OCI-LY7 (cell line): ENCODE results near the gene ACOT12. TPM values are rescaled to one million over a fixed set of nuclear protein-coding genes. Genes with fewer than 3 reads are reported as not detected.
"Not testable (repeated sequence)": the region's sequence is repeated elsewhere in the genome, so short reads cannot be mapped to it uniquely, and the experiment has no call there.

ENCODE experiments used
- BruUV-seq: library from RNA; stranded (reverse); fragments of 400-500 nt; replicated peaks from 2 replicates; lab custom pipeline; 2021; lab: Mats Ljungman, UMichigan
- CTCF ChIA-PET: fragments of 300-600 bp; sonication (Branson Sonifier 250); formaldehyde crosslinking; loops from one replicate; lab custom pipeline; 2022; ENCODE audit warnings: antibody characterized with exemption; ENCODE audit not compliant: unreplicated experiment; lab: Charles Lee
- POLR2A ChIA-PET: fragments of 300-600 bp; sonication (Branson Sonifier 250); formaldehyde crosslinking; loops from one replicate; lab custom pipeline; 2022; ENCODE audit warnings: antibody characterized with exemption; lab: Charles Lee
- DNase-seq: peaks from one replicate; pipeline ENCODE4 v3.0.0-alpha.2; 2015; ENCODE audit warnings: low spot score
- H2AFZ ChIP-seq: fragments of 200-600 bp; sonication (generic), shearing (Covaris generic); 2 replicates; pipeline ENCODE4 v1.6.1; 2014; ENCODE audit warnings: mild to moderate bottlenecking, antibody characterized with exemption, low read length, moderate library complexity
- H3K27ac ChIP-seq: fragments of 200-600 bp; sonication (generic); 2 replicates; pipeline ENCODE4 v1.5.1; 2014; ENCODE audit warnings: mixed run types, low read depth, mild to moderate bottlenecking, moderate library complexity, low read length, inconsistent platforms; ENCODE audit not compliant: poor library complexity, severe bottlenecking
- H3K36me3 ChIP-seq: fragments of 200-600 bp; sonication (generic); 2 replicates; pipeline ENCODE4 v1.6.1; 2014; ENCODE audit warnings: mild to moderate bottlenecking, antibody characterized with exemption, low read length, moderate library complexity, mixed read lengths; ENCODE audit not compliant: insufficient read depth
- H3K4me1 ChIP-seq: fragments of 200-600 bp; sonication (generic); 2 replicates; pipeline ENCODE4 v1.5.1; 2014; ENCODE audit warnings: mild to moderate bottlenecking, low read length; ENCODE audit not compliant: insufficient read depth, poor library complexity, severe bottlenecking
- H3K4me2 ChIP-seq: fragments of 200-600 bp; sonication (generic); 2 replicates; pipeline ENCODE4 v1.6.1; 2014; ENCODE audit warnings: mild to moderate bottlenecking, low read length
- H3K4me3 ChIP-seq: fragments of 200-600 bp; sonication (generic); 2 replicates; pipeline ENCODE4 v1.5.1; 2014; ENCODE audit warnings: mild to moderate bottlenecking, low read depth, low read length; ENCODE audit not compliant: poor library complexity, severe bottlenecking
- H3K79me2 ChIP-seq: fragments of 200-600 bp; sonication (generic); 2 replicates; pipeline ENCODE4 v1.6.1; 2016; ENCODE audit warnings: low read depth, mild to moderate bottlenecking, low read length, moderate library complexity, mixed read lengths; ENCODE audit not compliant: insufficient read depth
- H3K9me2 ChIP-seq: fragments of 200-600 bp; sonication (generic); 2 replicates; pipeline ENCODE4 v1.6.1; 2016; ENCODE audit warnings: mild to moderate bottlenecking, low read length, mixed read lengths; ENCODE audit not compliant: insufficient read depth
- H3K9me3 ChIP-seq: fragments of 200-600 bp; sonication (generic); 2 replicates; pipeline ENCODE4 v1.6.1; 2014; ENCODE audit warnings: mild to moderate bottlenecking, mixed run types, low read length, mixed read lengths
- H4K20me1 ChIP-seq: fragments of 200-600 bp; sonication (generic); 2 replicates; pipeline ENCODE4 v1.6.1; 2014; ENCODE audit warnings: mild to moderate bottlenecking, antibody characterized with exemption, low read length, moderate library complexity, mixed read lengths; ENCODE audit not compliant: insufficient read depth
- EZH2phosphoT487 ChIP-seq: fragments of 200-600 bp; sonication (generic); IDR thresholded peaks from 2 replicates; pipeline ENCODE4 v1.6.1; 2018; ENCODE audit warnings: low read depth, borderline replicate concordance, mild to moderate bottlenecking, mixed run types, antibody characterized with exemption, low read length, moderate library complexity, mixed read lengths
- intact Hi-C: fragments of 100-400 bp; cut with micrococcal nuclease; formaldehyde crosslinking; loops from one replicate; pipeline ENCODE4 v1.10.0; 2022; ENCODE audit not compliant: unreplicated experiment
- total RNA-seq, 2 experiments: library from RNA; depleted of rRNA in 1 of 2; stranded (reverse); fragments of >200 nt in 1 of 2; shearing (Covaris generic) in 1 of 2; gene quantifications; 2 replicates each; pipeline ENCODE4 v1.2.3, GENCODE V29; 2014 to 2022
- TF ChIP-seq, protein P1 (sequence below): fragments of 200-600 bp; sonication (generic); conservative IDR thresholded peaks from 2 replicates; pipeline ENCODE4 v1.5.1; 2014; ENCODE audit warnings: mild to moderate bottlenecking, antibody characterized with exemption, low read length, moderate library complexity, mixed read lengths

Gene ACOT12
- total RNA-seq, 2 experiments from 2014 or later = 0.27 to 0.35 TPM

DNA sequence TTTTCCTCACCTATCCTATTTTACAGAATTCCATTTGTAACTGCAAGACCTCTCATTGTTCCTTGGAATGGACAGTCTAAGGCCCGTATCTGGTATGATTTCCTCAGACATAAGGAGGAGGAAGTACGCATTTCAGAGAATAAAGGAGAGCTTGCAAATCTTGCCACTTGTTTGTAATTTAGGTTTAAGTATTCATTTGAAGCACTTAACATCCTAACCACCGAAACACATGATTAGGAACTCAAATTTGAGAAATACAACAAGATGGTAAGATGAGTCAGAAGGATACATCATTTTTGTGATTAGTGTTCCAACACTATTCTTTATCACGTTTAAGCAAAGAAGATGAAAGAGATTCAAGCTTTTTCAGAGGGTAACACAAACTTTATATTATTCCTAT lies 96.4 kb downstream of the ACOT12 start:
- H3K4me2 ChIP-seq = no peak overlapping the region
- H3K4me1 ChIP-seq = peaks cover 20% of the 10 kb centered on the region
- H3K36me3 ChIP-seq = peaks cover 21% of the 10 kb centered on the region
- ChIA-PET POLR2A (interaction anchor here (0.6 kb wide), 1 partner anchor 9 kb away, joined by 3 read pairs; no protein-coding TSS in a partner anchor), CTCF (no interaction called here)
- no peak overlapping the region for H3K27ac ChIP-seq
- peaks cover 16% of the 10 kb centered on the region; the same call in 1 of the 2 replicates for H3K79me2 ChIP-seq
- H3K9me3 ChIP-seq = peaks cover 21% of the 10 kb centered on the region
- intact Hi-C loops = no loop called here
- BruUV-seq = no TSS peak
- DNase-seq = no peak
- no peak overlapping the region for H3K4me3 ChIP-seq
- TF ChIP-seq, protein P1, sequence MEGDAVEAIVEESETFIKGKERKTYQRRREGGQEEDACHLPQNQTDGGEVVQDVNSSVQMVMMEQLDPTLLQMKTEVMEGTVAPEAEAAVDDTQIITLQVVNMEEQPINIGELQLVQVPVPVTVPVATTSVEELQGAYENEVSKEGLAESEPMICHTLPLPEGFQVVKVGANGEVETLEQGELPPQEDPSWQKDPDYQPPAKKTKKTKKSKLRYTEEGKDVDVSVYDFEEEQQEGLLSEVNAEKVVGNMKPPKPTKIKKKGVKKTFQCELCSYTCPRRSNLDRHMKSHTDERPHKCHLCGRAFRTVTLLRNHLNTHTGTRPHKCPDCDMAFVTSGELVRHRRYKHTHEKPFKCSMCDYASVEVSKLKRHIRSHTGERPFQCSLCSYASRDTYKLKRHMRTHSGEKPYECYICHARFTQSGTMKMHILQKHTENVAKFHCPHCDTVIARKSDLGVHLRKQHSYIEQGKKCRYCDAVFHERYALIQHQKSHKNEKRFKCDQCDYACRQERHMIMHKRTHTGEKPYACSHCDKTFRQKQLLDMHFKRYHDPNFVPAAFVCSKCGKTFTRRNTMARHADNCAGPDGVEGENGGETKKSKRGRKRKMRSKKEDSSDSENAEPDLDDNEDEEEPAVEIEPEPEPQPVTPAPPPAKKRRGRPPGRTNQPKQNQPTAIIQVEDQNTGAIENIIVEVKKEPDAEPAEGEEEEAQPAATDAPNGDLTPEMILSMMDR = no peak
- TF ChIP-seq EZH2phosphoT487 = no peak
- no peak overlapping the region for H2AFZ ChIP-seq
- no peaks in the 10 kb centered on the region for H4K20me1 ChIP-seq
- no peaks in the 10 kb centered on the region for H3K9me2 ChIP-seq

DNA sequence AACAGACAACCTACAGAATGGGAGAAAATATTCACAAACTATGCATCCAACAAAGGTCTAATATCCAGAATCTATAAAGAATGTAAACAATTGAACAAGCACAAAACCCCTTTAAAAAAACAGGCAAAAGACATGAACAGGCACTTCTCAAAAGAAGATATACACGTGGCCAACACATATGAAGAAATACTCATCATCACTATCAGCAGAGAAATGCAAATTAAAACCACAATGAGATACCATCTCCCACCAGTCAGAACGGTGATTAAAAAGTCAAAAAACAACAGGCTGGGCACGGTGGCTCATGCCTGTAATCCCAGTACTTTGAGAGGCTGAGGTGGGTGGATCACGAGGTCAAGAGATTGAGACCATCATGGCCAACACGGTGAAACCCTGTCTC lies 99.9 kb downstream of the ACOT12 start:
- Histone ChIP-seq H3K9me3 (peaks cover 40% of the 10 kb centered on the region), H3K79me2 (peaks cover 28% of the 10 kb centered on the region), H3K36me3 (peaks cover 38% of the 10 kb centered on the region)
- BruUV-seq, H2AFZ ChIP-seq, CTCF ChIA-PET, intact Hi-C loops, H4K20me1 ChIP-seq, H3K27ac ChIP-seq, H3K4me1 ChIP-seq, DNase-seq, H3K9me2 ChIP-seq, H3K4me3 ChIP-seq, H3K4me2 ChIP-seq: not testable (repeated sequence)
- POLR2A ChIA-PET = interaction anchor here (0.7 to 1.2 kb wide), 2 partner anchors 8 to 76 kb away, joined by 3 read pairs; no protein-coding TSS in a partner anchor

DNA sequence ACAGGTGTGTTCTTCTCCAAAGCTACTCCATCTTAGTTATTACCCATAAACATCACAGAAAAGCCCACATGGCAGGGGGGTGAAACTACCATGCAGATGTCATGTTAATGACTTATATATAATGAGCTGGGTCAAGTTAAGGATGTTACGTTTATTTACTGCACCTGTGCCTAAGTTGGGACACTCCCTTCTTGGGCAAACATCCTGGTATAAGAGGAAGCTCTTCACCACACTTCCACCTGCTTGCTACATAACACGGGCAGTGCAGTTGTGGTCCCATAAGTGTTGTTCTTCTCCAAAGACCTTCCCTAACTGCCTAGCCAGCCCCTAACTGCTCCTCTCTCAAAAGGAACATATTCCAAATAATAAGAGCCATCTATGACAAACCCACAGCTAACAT lies 101.8 kb downstream of the ACOT12 start:
- no peak overlapping the region for H2AFZ ChIP-seq
- no TSS peak for BruUV-seq
- H3K36me3 ChIP-seq = peaks cover 35% of the 10 kb centered on the region
- no peaks in the 10 kb centered on the region for H4K20me1 ChIP-seq
- H3K4me3 ChIP-seq = no peak overlapping the region
- DNase-seq = peak; percentile 18
- H3K27ac ChIP-seq = no peak overlapping the region
- intact Hi-C loops = no loop called here
- no peak overlapping the region for H3K4me2 ChIP-seq
- ChIA-PET POLR2A (interaction anchor here (1.1 kb wide), 1 partner anchor 21 kb away, joined by 4 read pairs; no protein-coding TSS in a partner anchor), CTCF (no interaction called here)
- TF ChIP-seq EZH2phosphoT487 = no peak
- TF ChIP-seq, protein P1 = no peak
- no peaks in the 10 kb centered on the region for H3K9me2 ChIP-seq
- peaks cover 5% of the 10 kb centered on the region for H3K4me1 ChIP-seq
- H3K9me3 ChIP-seq = peaks cover 40% of the 10 kb centered on the region
- peaks cover 31% of the 10 kb centered on the region for H3K79me2 ChIP-seq
